GM21529 (cell line): Measurements from ENCODE around the gene OSER1.

ENCODE experiments used
- ATAC-seq: cut with Tn5 transposase; IDR thresholded peaks from one replicate; pipeline ENCODE4 v1.9.1; 2021; ENCODE audit not compliant: unreplicated experiment

The OSER1 gene

DNA sequence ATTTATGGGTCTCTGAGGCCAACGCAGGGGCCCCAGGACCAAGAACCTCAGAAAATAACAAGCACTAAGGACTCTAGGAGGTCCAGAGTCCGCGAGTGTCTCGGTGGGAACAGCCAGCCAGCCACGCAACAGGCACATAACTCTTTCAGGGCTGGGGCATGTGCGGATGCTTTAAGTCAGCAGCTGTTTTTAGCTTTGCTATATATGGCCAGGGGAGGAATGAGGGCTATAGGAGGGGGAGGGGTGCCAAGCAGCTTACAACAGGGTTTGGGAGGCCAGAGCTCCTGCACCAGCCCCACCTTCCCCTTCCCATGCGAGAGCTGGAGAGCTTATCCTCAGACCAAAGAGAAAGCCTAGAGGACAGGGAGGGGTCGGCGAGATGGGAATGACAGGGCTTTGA lies 29.8 kb downstream of the OSER1 start:
- ATAC-seq, result no peak

DNA sequence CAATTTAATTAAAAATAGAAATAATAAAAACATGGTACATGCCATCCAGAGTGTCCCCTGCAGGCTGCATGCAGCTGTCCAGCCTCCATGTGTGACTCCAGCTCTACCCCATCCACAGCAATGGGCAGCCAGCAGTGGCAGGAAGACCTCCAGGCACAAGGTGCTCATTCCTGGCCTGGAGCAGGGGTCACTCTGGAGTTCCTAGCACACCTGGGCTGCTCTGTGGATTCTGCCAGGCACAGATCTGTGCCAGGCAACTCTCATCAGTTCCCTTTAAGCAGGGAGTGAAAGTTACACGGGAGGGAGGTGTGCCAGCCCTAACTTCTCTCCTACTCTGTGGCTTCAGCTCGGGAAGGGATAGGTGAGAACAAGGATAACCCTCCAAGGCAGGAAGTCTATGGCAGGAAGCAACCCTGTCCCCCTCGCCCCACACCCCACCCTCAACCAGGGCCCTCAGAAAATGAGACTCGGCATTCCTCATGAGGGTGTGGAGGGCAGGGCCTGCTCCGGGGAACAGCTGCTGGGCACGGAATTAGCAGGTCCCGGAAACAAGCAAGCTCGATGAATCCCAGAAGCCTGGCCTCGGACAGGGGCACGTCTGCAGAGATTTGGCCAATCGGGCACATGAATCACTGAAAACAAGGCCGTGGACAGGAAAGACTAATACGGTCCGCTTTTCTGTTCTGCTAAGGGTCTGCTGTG lies 33.6 kb downstream of the OSER1 start:
- ATAC-seq, result no peak

DNA sequence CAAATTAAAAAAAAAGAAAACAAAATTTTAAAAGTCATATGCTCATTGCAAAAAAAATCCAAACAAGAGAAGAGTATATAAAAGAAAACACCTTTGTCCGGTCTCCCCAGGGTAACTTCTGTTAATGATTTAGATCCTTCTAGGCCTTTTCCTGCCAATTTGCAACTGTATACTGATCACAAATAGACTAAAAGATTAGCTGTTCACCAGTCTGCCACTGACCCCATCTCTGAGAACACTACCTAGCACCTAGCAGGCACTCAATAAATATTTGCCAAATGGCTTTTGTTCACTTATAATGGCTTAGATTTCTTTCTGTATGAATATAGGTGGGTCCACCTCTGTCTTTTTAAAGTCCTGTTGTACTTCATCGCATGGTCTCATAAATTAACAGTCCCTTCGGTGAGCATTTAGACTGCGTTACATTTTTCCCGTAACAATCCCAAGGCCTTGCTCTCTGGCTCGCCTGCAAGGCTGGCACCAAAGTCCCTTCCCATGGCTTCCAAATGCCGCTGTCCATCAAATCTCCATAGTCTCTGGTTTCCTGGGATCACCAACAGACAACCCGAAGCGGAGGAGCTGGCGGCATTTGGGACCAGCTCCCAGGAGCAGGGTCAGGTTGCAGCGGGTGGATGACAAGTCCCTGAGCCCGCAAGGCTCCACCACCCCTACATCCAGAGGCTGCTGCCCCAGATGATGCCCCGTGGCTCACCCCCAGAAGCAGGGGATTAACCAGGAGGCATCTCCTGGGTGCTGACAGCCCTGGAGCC lies 35.4 kb downstream of the OSER1 start:
- ATAC-seq, result no peak

DNA sequence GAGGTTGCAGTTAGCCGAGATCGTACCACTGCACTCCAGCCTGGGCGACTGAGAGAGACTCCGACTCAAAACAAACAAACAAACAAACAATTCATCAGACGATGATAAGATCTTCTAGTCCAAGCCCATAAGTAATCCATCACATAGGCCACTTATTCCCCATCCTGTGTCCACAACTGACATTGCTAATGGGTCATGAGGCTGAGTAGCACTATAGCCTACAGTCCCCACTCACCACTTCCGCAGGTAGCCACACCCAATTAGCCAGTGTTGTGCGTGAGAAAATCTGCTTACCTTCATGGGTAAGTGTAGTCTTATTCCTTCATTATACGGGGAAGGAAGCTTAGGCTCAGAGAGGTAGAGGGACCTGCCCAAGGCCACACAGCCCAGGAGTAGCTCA lies 36.7 kb downstream of the OSER1 start:
- ATAC-seq, result no peak

DNA sequence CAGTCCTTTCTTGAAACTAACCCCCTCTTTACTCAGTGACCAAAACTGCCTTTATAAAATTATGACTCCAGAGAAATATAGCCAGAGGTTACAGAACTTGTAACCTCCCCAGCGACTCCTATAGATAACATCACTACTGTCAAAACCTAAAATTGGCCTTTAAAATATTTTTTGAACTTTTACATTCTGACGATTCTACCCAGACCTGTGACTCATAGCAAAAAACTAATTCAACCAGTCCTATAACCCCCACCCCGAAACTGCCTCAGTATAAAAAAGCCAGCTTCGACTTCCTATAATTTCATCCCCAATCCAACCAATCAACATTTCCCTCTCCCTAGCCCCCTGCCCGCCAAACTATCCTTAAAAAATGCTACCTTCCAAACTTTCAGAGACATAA lies 37.5 kb downstream of the OSER1 start:
- ATAC-seq, result no peak

DNA sequence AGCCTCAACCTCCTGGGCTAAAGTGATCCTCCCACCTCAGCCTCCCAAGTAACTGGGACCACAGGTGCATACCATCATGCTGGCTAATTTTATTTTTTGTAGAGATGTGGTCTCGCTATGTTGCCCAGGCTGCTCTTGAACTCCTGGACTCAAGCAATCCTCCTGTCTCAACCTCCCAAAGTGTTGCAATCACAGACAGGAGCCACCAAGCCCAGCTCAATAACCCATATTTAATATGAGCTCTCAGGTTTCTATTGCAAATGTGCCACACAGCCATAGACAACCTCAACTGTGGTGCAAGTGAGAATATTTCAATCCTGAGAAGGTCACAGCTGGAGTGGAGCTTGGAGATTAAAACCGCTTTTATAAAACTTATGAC lies 38.0 kb downstream of the OSER1 start:
- ATAC-seq, result no peak

DNA sequence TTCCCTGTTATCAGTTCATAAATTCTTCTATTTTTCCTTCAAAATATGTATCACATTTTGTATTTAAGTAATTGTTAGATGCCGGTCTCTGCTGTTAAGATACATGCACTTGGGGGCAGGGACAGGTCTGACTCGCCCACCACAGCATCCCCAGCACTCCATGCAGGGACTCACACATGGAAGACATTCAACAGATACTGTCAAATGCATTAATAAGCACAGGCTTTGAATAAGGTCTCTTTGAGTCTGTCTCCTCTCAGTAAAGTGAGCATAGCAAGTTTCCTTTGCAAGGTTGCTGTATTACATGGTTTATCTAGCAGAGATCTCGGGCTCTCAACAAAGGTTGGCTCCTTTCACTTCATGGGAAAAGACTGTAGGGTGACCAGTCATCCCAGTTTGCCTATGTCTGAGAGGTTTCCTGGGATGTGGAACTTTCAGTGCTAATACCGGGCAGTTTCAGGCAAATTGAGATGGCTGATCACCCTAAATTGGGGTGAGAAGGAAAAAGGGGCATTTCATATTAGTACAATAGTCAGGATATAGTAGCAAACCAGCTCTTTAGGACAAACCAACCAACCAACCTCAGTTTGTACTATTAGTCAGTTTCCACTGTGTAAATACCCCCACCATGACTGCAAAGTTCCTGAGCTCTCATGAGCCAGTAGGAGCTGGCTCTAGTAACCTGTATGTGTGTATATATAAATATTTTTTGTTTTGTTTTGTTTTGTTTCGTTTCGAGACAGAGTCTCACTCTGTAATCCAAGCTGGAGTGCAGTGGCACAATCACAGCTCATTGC lies 38.6 kb downstream of the OSER1 start:
- no peak for ATAC-seq

GRCh38 chr20:44170816-44171410 lies 39.7 kb downstream of the OSER1 start:
- ATAC-seq, result no peak

GRCh38 chr20:44167736-44168135 lies 42.8 kb downstream of the OSER1 start:
- ATAC-seq, result no peak

GRCh38 chr20:44166477-44166876 lies 44.1 kb downstream of the OSER1 start:
- ATAC-seq, result no peak

- ATAC-seq, result no peak
These were observed 44.6 kb downstream of the OSER1 start for GRCh38 chr20:44166008-44166407.

DNA sequence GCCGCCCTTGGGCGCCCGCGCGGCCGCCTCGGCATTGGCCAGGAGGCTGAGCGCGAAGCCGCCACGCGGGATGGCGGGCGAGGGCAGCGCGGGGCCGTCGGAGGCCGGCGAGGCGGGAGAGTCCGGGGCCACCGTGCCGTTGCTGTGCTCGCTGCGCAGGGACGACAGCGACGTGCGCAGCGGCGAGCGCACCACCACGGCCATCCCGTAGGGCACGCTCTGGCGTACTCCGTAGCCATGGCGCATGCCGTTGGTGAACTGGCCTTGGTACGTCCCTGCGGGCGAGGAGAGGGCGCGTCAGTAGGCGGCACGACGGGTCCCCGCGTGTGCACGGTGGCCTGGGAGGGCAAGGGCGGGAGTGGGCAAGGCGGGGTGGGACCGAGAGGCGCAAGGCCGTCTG lies 50.4 kb downstream of the OSER1 start:
- no peak for ATAC-seq

DNA sequence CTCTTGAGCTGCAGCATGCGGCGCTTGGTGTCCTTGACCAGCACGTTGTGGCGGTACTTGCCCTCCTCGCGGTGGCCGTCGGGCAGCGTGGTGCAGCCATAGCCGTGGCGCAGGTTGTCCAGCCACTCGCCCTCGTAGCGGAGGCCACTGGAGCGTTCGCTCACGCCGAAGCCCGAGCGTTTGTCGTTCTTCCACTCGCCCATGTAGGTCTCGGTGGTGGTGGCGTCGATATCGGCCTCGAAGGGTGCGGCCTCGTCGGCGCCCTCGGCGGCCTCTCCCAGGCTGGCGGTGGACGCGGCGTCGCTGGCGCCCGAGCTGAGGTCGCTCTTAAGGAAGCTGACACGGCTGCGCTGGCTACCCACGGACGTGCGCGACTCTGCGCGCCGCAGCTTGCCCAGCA lies 50.9 kb downstream of the OSER1 start:
- no peak for ATAC-seq

DNA sequence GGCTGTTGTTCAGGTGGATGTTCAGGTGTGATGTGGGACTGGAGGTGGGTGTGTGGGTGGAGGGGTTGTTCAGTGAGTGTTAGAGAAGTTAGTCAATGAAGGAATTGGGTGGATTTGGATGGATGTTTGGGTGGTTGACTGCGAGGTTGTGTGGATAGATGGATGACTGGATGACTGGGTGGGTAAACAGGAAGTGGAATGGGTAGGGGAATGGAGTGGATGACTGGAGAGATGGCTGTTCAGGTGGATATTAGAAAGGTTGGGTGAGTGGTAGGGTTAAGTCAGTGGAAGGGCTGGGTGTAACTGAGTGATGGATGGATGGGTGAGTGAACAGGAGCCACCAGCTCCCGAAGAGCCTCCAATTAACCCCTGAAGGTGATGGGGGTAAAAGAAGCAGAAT lies 51.4 kb downstream of the OSER1 start:
- ATAC-seq, result no peak

GRCh38 chr20:44157061-44157460 lies 53.5 kb downstream of the OSER1 start:
- ATAC-seq, result no peak

- ATAC-seq, result no peak
These were observed 56.0 kb downstream of the OSER1 start for GRCh38 chr20:44154521-44155001.

- ATAC-seq, result no peak
These were observed 56.9 kb downstream of the OSER1 start for GRCh38 chr20:44153636-44154043.

DNA sequence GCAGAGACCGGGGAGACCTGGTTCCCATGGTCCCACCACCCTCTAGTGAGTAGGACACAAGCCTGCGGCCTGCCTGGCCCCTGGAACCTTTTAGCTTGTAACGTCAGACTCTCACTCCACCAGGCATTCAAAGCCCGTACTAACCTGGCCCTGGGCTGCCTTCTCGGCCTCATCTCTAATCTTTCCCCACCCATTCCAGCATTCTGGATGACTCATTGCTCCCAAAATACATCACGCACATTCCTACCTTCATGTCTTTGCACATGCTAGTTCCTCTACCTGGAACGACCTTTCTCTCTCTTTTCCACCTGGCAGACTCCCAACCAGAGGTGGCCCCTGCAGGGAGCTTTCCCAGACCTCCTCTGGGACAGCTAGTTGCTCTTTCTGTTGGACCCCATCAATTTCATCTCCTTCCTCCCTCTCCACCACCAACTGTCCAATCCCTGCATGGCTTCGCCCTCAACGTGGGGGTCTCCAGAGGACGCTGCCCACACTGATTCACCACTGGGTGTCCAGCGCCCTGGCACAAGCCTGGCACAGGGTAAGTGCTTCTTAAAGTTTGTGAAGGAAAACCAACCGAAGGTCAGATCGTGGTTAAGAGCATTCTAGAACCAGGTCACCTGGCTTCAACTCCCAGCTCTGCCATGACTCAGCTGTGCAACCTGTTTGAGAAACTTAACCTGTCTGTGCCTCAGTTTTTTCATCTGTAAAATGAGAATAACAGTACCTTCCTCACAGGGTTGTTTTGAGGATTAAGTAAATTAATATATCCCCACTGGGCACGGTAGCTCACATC lies 58.8 kb downstream of the OSER1 start:
- ATAC-seq, result no peak

DNA sequence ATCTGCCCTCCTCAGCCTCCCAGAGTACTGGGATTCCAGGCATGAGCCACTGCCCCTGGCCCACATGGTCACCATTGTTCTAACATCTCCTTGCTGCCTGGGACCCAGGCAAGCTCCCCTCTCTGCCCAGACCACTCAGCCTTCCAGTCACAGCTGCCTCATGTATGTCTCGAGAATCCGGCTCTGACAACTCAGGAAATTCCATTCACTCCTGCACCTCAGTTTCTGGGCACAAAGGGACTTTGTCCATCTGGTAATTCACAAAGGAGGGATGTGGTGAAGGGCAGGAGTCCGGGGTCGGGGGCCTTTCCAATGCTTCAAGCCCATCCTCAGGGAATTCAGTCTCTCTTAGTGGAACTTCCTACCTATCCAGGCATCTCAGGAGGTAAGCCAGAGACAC lies 64.3 kb downstream of the OSER1 start:
- ATAC-seq, result no peak
